ENCODE results near the gene SRRM1. TPM values are rescaled to one million over a fixed set of nuclear protein-coding genes. Genes with fewer than 3 reads are reported as not detected.

Gene SRRM1
- total and polyA plus RNA-seq, 2 experiments from 2014 or later, result 61.6 to 84.3 TPM

- H3K27me3 ChIP-seq, result no peaks in the 10 kb centered on the region
- no peak overlapping the region for H2AFZ ChIP-seq
- H3K4me2 ChIP-seq, result no peak overlapping the region
- H3K27ac ChIP-seq, result no peak overlapping the region
- no peaks in the 10 kb centered on the region for H3K36me3 ChIP-seq (replicated peaks; ENCODE audit: insufficient read depth, low read depth)
- H3K4me1 ChIP-seq (ENCODE audit: insufficient read depth), result no peaks in the 10 kb centered on the region
- 65% methylated on average over 5 of the region's 5 CpGs for WGBS (ENCODE audit: low lambda C conversion rate, missing lambda C conversion rate)
- TF ChIP-seq EZH2phosphoT487 (IDR thresholded peaks at IDR 0.05; ENCODE audit: low read depth, severe bottlenecking, unreplicated experiment) (no peak), EZH2 (IDR thresholded peaks at IDR 0.05; ENCODE audit: borderline replicate concordance) (no peak)
- TF ChIP-seq, protein P1, sequence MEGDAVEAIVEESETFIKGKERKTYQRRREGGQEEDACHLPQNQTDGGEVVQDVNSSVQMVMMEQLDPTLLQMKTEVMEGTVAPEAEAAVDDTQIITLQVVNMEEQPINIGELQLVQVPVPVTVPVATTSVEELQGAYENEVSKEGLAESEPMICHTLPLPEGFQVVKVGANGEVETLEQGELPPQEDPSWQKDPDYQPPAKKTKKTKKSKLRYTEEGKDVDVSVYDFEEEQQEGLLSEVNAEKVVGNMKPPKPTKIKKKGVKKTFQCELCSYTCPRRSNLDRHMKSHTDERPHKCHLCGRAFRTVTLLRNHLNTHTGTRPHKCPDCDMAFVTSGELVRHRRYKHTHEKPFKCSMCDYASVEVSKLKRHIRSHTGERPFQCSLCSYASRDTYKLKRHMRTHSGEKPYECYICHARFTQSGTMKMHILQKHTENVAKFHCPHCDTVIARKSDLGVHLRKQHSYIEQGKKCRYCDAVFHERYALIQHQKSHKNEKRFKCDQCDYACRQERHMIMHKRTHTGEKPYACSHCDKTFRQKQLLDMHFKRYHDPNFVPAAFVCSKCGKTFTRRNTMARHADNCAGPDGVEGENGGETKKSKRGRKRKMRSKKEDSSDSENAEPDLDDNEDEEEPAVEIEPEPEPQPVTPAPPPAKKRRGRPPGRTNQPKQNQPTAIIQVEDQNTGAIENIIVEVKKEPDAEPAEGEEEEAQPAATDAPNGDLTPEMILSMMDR (IDR thresholded peaks at IDR 0.05; ENCODE audit: poor library complexity), result no peak
- no peaks in the 10 kb centered on the region for H4K20me1 ChIP-seq (ENCODE audit: insufficient read depth, poor library complexity, severe bottlenecking)
- DNase-seq (ENCODE audit: low spot score), result no peak
- no peaks in the 10 kb centered on the region for H3K79me2 ChIP-seq
- H3K9me2 ChIP-seq (replicated peaks; ENCODE audit: insufficient read depth), result no peaks in the 10 kb centered on the region
- H3K4me3 ChIP-seq, result no peak overlapping the region
- no peaks in the 10 kb centered on the region for H3K9me3 ChIP-seq (ENCODE audit: low read depth)
Observed at GRCh38 chr1:24713736-24714135, 70.6 kb downstream of the SRRM1 start.

DNA sequence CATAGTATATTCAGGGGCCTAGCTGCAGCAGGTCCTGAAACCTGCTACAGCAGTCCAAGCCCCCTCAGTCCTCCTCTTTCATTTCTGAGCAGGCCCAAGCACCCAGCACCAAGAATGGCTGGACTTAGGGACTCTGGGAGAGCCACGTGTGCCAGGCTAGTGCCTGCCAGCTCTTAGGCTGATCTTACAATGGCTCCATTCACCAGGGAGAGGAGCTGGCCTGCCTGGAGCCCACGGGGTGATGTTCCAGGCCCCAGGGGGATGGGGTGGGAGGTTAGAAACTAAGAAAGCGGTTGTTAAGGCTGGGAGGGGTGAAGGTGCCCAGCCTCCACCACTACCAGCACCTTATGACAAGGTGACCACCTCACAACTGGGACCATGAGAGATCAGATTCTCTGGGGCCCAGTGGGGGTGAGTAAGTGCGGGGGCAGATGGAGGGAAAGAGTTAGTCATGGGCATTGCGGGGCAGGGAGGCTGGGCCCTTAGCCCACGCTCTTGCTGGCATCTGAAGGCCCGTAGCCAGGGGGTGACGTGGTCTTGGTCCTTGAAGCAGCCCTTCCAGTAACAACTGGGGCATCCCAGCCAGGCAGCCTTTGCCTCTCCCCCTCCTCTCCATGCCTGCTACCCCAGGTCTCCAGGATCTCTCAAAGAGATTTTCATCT is 71.9 kb downstream of the SRRM1 start:
- H3K4me1 ChIP-seq (ENCODE audit: insufficient read depth), result no peaks in the 10 kb centered on the region
- H3K9me2 ChIP-seq (replicated peaks; ENCODE audit: insufficient read depth), result no peaks in the 10 kb centered on the region
- no peak overlapping the region for H2AFZ ChIP-seq
- H3K4me3 ChIP-seq, result no peak overlapping the region
- H3K27ac ChIP-seq, result no peak overlapping the region
- H3K36me3 ChIP-seq (replicated peaks; ENCODE audit: insufficient read depth, low read depth), result no peaks in the 10 kb centered on the region
- no peak overlapping the region for H3K4me2 ChIP-seq
- H3K27me3 ChIP-seq, result no peaks in the 10 kb centered on the region
- no peaks in the 10 kb centered on the region for H4K20me1 ChIP-seq (ENCODE audit: insufficient read depth, poor library complexity, severe bottlenecking)
- DNase-seq (ENCODE audit: low spot score), result no peak
- no peaks in the 10 kb centered on the region for H3K9me3 ChIP-seq (ENCODE audit: low read depth)
- TF ChIP-seq EZH2phosphoT487 (IDR thresholded peaks at IDR 0.05; ENCODE audit: low read depth, severe bottlenecking, unreplicated experiment) (no peak), EZH2 (IDR thresholded peaks at IDR 0.05; ENCODE audit: borderline replicate concordance) (no peak)
- TF ChIP-seq, protein P1 (IDR thresholded peaks at IDR 0.05; ENCODE audit: poor library complexity), result no peak
- H3K79me2 ChIP-seq, result no peaks in the 10 kb centered on the region
- 93% methylated on average over 8 of the region's 8 CpGs for WGBS (ENCODE audit: low lambda C conversion rate, missing lambda C conversion rate)

GRCh38 chr1:24715658-24716057 is 72.6 kb downstream of the SRRM1 start:
- H2AFZ ChIP-seq, result no peak overlapping the region
- no peaks in the 10 kb centered on the region for H3K4me1 ChIP-seq (ENCODE audit: insufficient read depth)
- no peaks in the 10 kb centered on the region for H3K9me2 ChIP-seq (replicated peaks; ENCODE audit: insufficient read depth)
- no peak overlapping the region for H3K27ac ChIP-seq
- H3K4me3 ChIP-seq, result no peak overlapping the region
- H3K79me2 ChIP-seq, result no peaks in the 10 kb centered on the region
- H3K27me3 ChIP-seq, result no peaks in the 10 kb centered on the region
- H3K4me2 ChIP-seq, result no peak overlapping the region
- no peak for DNase-seq (ENCODE audit: low spot score)
- TF ChIP-seq, protein P1 (IDR thresholded peaks at IDR 0.05; ENCODE audit: poor library complexity), result no peak
- no peak for TF ChIP-seq EZH2 (IDR thresholded peaks at IDR 0.05; ENCODE audit: borderline replicate concordance)
- TF ChIP-seq EZH2phosphoT487 (IDR thresholded peaks at IDR 0.05; ENCODE audit: low read depth, severe bottlenecking, unreplicated experiment), result no peak
- 96% methylated on average over 7 of the region's 7 CpGs for WGBS (ENCODE audit: low lambda C conversion rate, missing lambda C conversion rate)
- H4K20me1 ChIP-seq (ENCODE audit: insufficient read depth, poor library complexity, severe bottlenecking), result no peaks in the 10 kb centered on the region
- no peaks in the 10 kb centered on the region for H3K9me3 ChIP-seq (ENCODE audit: low read depth)
- H3K36me3 ChIP-seq (replicated peaks; ENCODE audit: insufficient read depth, low read depth), result no peaks in the 10 kb centered on the region
